Spleen (tissue), 13 donors: ENCODE measurements around the gene CHMP3. TPM values are rescaled to one million over a fixed set of nuclear protein-coding genes. Genes with fewer than 3 reads are reported as not detected.
A peak's percentile ranks its signal among the peaks of the same experiment; 100 is the strongest.

Experiments used
- DNase-seq: peaks from one replicate; pipeline ENCODE4 v3.0.0-alpha.2; 2020
- H3K27ac ChIP-seq, 8 donors: fragments of 200-600 bp; sonication (generic) in 7 of 8; 1 replicate in 4 of 8; 2 replicates in 4 of 8; pipeline versions ENCODE4 v1.5.0 to v1.8.0; 2016 to 2021; ENCODE audit warnings: inconsistent platforms in 4 of 8, mild to moderate bottlenecking in 4 of 8, moderate library complexity in 1 of 8
- H3K27me3 ChIP-seq, 7 donors: fragments of 200-600 bp; sonication (generic) in 6 of 7; replicated peaks in 1 of 7; 1 replicate in 4 of 7; 2 replicates in 3 of 7; pipeline versions ENCODE4 v1.5.0 to v1.8.0; 2016 to 2021; ENCODE audit warnings: inconsistent platforms in 3 of 7, mild to moderate bottlenecking in 1 of 7
- H3K36me3 ChIP-seq, 6 donors: fragments of 200-600 bp; sonication (generic) in 5 of 6; 1 replicate in 4 of 6; 2 replicates in 2 of 6; pipeline versions ENCODE4 v1.5.0 to v1.8.0; 2016 to 2021; ENCODE audit warnings: inconsistent platforms in 2 of 6
- H3K4me1 ChIP-seq, 6 donors: fragments of 200-600 bp; sonication (generic) in 5 of 6; 1 replicate in 3 of 6; 2 replicates in 3 of 6; pipeline versions ENCODE4 v1.5.0 to v1.8.0; 2016 to 2021; ENCODE audit warnings: inconsistent platforms in 3 of 6
- H3K4me3 ChIP-seq, 8 donors: fragments of 200-600 bp; sonication (generic) in 7 of 8; 1 replicate in 4 of 8; 2 replicates in 4 of 8; pipeline versions ENCODE4 v1.5.0 to v1.8.0; 2016 to 2021; ENCODE audit warnings: inconsistent platforms in 4 of 8, mild to moderate bottlenecking in 4 of 8, moderate library complexity in 2 of 8
- H3K9me3 ChIP-seq, 8 donors: fragments of 200-600 bp; sonication (generic) in 7 of 8; 1 replicate in 4 of 8; 2 replicates in 4 of 8; pipeline versions ENCODE4 v1.5.0 to v1.8.0; 2016 to 2021; ENCODE audit warnings: inconsistent platforms in 4 of 8
- POLR2A ChIP-seq, 3 donors: fragments of 450-650 bp; IDR thresholded peaks; one replicate each; pipeline ENCODE4 v1.5.1; 2017; ENCODE audit warnings: antibody characterized with exemption in 3 of 3, mild to moderate bottlenecking in 1 of 3
- POLR2AphosphoS5 ChIP-seq, 3 donors: sonication (generic); formaldehyde crosslinking; IDR thresholded peaks; one replicate each; pipeline ENCODE4 v1.5.1; 2017; ENCODE audit warnings: antibody characterized with exemption in 3 of 3
- WGBS, 5 donors: extraction: QIAGEN DNeasy Blood & Tissue Kit in 3 of 5; methylation state at CpG; one replicate each; pipeline versions ENCODE4 v1.1.5 to v1.1.7; 2013 to 2018; 5-methylcytosine and 5-hydroxymethylcytosine counted together
- intact Hi-C: fragments of 100-400 bp; cut with DNase I; formaldehyde crosslinking; loops from one replicate; pipeline ENCODE4 v1.15.0; 2023; ENCODE audit warnings: low total_unique reads
- long read RNA-seq, 2 donors: transcript quantifications; one replicate each; lab custom pipeline, GENCODE V29; 2026
- polyA plus RNA-seq, 3 donors: library from polyadenylated mRNA; stranded (reverse); fragments of 200-250 nt; gene quantifications; one replicate each; pipeline ENCODE4 v1.2.1, GENCODE V29; 2013
- total RNA-seq, 7 donors: library from RNA; depleted of rRNA in 3 of 7; stranded (reverse); fragments of >200 nt in 3 of 7; fragmentation: NEBNext Ultra II Directional in 4 of 7; extraction: Animal tissue kit (Norgen Biotek cat#: 25700) in 4 of 7; gene quantifications; one replicate each; pipeline versions ENCODE4 v1.1.0 to v1.2.1, GENCODE V29; 2016 to 2021
- TF ChIP-seq, protein P1 (sequence below), 11 experiments: fragments of 200-600 bp in 7 of 11; fragments of 450-650 bp in 4 of 11; sonication (generic) in 4 of 11; IDR thresholded peaks in 8 of 11; conservative IDR thresholded peaks in 3 of 11; 1 replicate in 7 of 11; 2 replicates in 4 of 11; pipeline versions ENCODE4 v1.4.0 to v1.8.0; 2016 to 2021; ENCODE audit warnings: antibody characterized with exemption in 11 of 11, inconsistent platforms in 4 of 11, mild to moderate bottlenecking in 1 of 11
- donor health status: healthy with polysubstance abuse.
- donor health status: DM: no; HTN: no; CAD: no; lungs with moderate emphysema.
- donor health status: DM: no; HTN: no; CAD: no.
- donor health status: Bipolar disorder and iron deficiency.
- donor health status: healthy.
- donor health status: DM: no; HTN: no; CAD: no.
- donor health status: DM: yes; HTN: yes; CAD: no.

CHMP3 gene
- 100 to 1,000 TPM in 3 of 7 donors, 10 to 100 TPM in 4; 68.2 to 125 (median 90.1) TPM for total RNA-seq
- polyA plus RNA-seq = 10 to 100 TPM; 33.6 to 54.0 (median 51.0) TPM
- long read RNA-seq, donor 1, transcript CHMP3-201 (6 exons, 3,171 nt) = major isoform, 40 of 62 reads
- long read RNA-seq, donor 1, partial matches to known transcripts = 18 of 62 reads
- long read RNA-seq, donor 1, other reads (novel, unspliced or antisense) = 0 of 62 reads
- long read RNA-seq, donor 2, transcript CHMP3-201 (6 exons, 3,171 nt) = major isoform, 29 of 50 reads
- long read RNA-seq, donor 2, partial matches to known transcripts = 19 of 50 reads
- long read RNA-seq, donor 2, other reads (novel, unspliced or antisense) = 0 of 50 reads

DNA sequence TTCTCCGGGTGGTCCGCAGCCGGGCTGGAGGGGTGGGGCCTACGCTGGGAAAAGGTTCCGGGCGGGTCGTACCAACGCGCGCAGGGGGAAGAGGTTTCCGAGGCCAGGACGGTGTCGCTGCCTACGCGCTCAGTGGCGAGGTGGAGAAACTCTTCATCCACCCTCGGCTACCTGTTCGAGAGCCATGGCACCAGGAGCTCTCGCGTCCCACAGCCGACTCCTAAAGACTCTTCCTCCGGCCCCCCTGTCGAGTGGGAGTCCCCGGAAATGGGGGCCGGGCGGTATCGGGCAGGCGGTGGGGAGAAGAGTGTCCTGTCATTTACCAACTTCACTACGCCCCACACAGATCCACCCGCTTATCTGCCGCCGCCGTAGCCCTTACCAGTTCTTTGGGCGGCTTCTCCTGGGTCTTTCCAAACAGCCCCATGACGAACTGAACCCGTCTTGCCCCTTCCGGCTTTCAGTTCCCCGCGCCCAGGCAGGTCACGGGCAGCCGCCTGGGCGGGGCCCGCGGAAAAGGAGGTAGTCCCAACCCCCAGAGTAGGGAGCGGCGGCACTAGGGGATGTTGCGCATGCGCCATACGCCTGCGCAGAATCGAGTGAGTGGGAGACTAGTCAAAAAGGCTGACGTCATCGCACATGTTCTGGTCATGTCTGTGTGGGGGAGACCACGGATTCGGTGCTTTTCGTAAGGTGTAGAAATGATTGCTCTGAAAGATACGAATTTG, at the start of gene CHMP3:
Gene CHMP3, minus strand, starts transcription at position 522 of the 728 bp plus-strand sequence. Its CDS starts 95 bp downstream, at position 427.
- peak; percentile 90 to 96 (median 92) for TF ChIP-seq POLR2AphosphoS5 (IDR thresholded peaks at IDR 0.05)
- TF ChIP-seq, protein P1, sequence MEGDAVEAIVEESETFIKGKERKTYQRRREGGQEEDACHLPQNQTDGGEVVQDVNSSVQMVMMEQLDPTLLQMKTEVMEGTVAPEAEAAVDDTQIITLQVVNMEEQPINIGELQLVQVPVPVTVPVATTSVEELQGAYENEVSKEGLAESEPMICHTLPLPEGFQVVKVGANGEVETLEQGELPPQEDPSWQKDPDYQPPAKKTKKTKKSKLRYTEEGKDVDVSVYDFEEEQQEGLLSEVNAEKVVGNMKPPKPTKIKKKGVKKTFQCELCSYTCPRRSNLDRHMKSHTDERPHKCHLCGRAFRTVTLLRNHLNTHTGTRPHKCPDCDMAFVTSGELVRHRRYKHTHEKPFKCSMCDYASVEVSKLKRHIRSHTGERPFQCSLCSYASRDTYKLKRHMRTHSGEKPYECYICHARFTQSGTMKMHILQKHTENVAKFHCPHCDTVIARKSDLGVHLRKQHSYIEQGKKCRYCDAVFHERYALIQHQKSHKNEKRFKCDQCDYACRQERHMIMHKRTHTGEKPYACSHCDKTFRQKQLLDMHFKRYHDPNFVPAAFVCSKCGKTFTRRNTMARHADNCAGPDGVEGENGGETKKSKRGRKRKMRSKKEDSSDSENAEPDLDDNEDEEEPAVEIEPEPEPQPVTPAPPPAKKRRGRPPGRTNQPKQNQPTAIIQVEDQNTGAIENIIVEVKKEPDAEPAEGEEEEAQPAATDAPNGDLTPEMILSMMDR (IDR thresholded peaks at IDR 0.05 in 8 of 11, conservative IDR thresholded peaks at IDR 0.05 in 3 of 11) = no peak
- peak; percentile 29 to 82 (median 61) for TF ChIP-seq POLR2A (IDR thresholded peaks at IDR 0.05)
- Histone ChIP-seq H3K27me3 (no peaks in the 10 kb centered on the region), H3K9me3 (no peaks in the 10 kb centered on the region), H3K4me1 (peaks cover 12 to 49% (median 32%) of the 10 kb centered on the region in 6 donors), H3K4me3 (peak within 1 kb of the TSS; percentile 57 to 81 (median 59)), H3K27ac (peak within 1 kb of the TSS; percentile 99 to 100 (median 100)), H3K36me3 (peaks cover 0 to 7% (median 0%) of the 10 kb centered on the region in 6 donors)
- intact Hi-C loops = loop anchor here (5.0 to 10.0 kb wide), 2 partner anchors 59 to 118 kb away; partner anchors contain the start of genes KDM3A and RNF103
- DNase-seq = peak; percentile 99
- 0 to 2% (median 1%) methylated on average over 47 to 57 of the region's 57 CpGs for WGBS, 5 donors

DNA sequence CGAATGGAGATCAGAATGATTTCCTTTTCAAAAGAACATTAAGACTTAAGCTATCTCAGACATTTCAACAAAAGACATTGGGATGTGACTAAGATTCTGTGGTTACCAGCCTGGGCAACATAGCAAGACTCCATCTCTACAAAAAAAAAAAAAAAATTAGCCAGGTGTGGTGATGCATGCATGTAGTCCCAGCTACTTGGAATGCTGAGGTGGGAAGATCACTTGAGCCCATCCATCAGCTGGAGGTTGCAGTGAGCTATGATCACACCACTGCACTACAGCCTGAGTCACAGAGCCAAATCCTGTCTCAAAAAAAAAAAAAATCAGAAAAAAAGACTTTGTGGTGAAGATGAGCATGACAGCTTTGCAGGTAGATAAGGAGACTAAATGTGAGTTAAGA, 47.6 kb upstream of the CHMP3 start:
- WGBS, 5 donors = 95 to 100% (median 97%) methylated on average over 1 of the region's 1 CpG
- peaks cover 0 to 96% (median 37%) of the 10 kb centered on the region in 6 donors for H3K36me3 ChIP-seq
- TF ChIP-seq, protein P1 (IDR thresholded peaks at IDR 0.05 in 8 of 11, conservative IDR thresholded peaks at IDR 0.05 in 3 of 11) = no peak
- TF ChIP-seq POLR2AphosphoS5 (IDR thresholded peaks at IDR 0.05) (no peak), POLR2A (IDR thresholded peaks at IDR 0.05) (no peak)
- H3K27me3 ChIP-seq = no peaks in the 10 kb centered on the region
- H3K27ac ChIP-seq = no peak overlapping the region
- H3K4me3 ChIP-seq = no peak overlapping the region
- intact Hi-C loops = no loop called here
- peaks cover 0 to 4% (median 0%) of the 10 kb centered on the region in 6 donors for H3K4me1 ChIP-seq
- H3K9me3 ChIP-seq = no peaks in the 10 kb centered on the region
- no peak for DNase-seq

DNA sequence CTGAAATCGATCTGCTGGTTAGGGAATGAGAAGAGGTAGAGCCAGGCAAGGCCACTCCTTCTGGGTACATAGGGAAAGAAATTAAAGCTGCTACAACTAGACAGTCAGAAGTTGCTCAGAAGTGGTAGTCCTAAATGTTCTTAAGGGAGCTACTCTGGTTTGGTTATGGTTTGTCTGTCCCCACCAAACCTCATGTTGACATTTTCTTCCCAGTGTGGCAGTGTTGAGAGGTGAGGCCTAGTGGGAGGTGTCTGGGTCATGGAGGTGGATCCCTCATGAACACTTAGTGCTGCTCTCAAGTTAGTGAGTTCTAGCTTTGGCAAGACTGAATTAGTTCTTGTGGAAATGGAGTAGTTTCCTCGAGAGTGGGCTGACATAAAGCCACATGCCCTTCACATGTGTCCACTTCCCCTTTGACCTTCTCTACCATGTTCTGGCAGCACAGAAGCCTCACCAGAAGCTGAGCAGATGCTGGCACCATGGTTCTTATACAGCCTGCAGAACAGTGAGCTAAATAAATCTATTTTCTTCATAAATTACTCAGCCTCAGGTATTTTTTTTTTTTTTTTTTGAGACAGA, 45.7 kb upstream of the CHMP3 start:
- no peaks in the 10 kb centered on the region for H3K27me3 ChIP-seq
- no peak overlapping the region for H3K27ac ChIP-seq
- peaks cover 0 to 96% (median 44%) of the 10 kb centered on the region in 6 donors for H3K36me3 ChIP-seq
- intact Hi-C loops = no loop called here
- H3K4me3 ChIP-seq = no peak overlapping the region
- TF ChIP-seq, protein P1 (IDR thresholded peaks at IDR 0.05 in 8 of 11, conservative IDR thresholded peaks at IDR 0.05 in 3 of 11) = no peak
- TF ChIP-seq POLR2A (IDR thresholded peaks at IDR 0.05) (no peak), POLR2AphosphoS5 (IDR thresholded peaks at IDR 0.05) (no peak)
- no peak for DNase-seq
- peaks cover 0 to 6% (median 0%) of the 10 kb centered on the region in 6 donors for H3K4me1 ChIP-seq
- 75 to 91% (median 80%) methylated on average over 2 of the region's 2 CpGs for WGBS, 5 donors
- H3K9me3 ChIP-seq = no peaks in the 10 kb centered on the region
